ENCODE data around the gene MAGEH1. TPM values are rescaled to one million over a fixed set of nuclear protein-coding genes. Genes with fewer than 3 reads are reported as not detected.

The MAGEH1 gene
- total RNA-seq, 6 experiments from 2014 or later: 5.8 to 16.9 (median 7.9) TPM

- H3K4me3 ChIP-seq: no peak overlapping the region
- no peaks in the 10 kb centered on the region for H3K36me3 ChIP-seq
- H3K27ac ChIP-seq: no peak overlapping the region
- H3K4me1 ChIP-seq: no peaks in the 10 kb centered on the region
- whole genome bisulfite sequencing (ENCODE audit: insufficient coverage, low coverage, low lambda C conversion rate, missing lambda C conversion rate): 33% methylated on average over 3 of the region's 3 CpGs
- intact Hi-C loops (cut with DNase I): no loop called here
- TF ChIP-seq POLR2A (IDR thresholded peaks at IDR 0.05) (no peak), CTCF (IDR thresholded peaks at IDR 0.05) (no peak)
- no peak for ATAC-seq
- DNase-seq: no peak
- no peaks in the 10 kb centered on the region for H3K9me3 ChIP-seq
- H3K27me3 ChIP-seq: no peaks in the 10 kb centered on the region
Observed at GRCh38 chrX:55480390-55481062, 28.6 kb downstream of the MAGEH1 start.

- ATAC-seq: no peak
- no peak overlapping the region for H3K27ac ChIP-seq
- no peaks in the 10 kb centered on the region for H3K27me3 ChIP-seq
- no peaks in the 10 kb centered on the region for H3K36me3 ChIP-seq
- H3K9me3 ChIP-seq: no peaks in the 10 kb centered on the region
- intact Hi-C loops (cut with DNase I): no loop called here
- H3K4me3 ChIP-seq: no peak overlapping the region
- TF ChIP-seq CTCF (IDR thresholded peaks at IDR 0.05) (no peak), POLR2A (IDR thresholded peaks at IDR 0.05) (no peak)
- no peak for DNase-seq
- no peaks in the 10 kb centered on the region for H3K4me1 ChIP-seq
Observed at GRCh38 chrX:55484948-55485347, 33.0 kb downstream of the MAGEH1 start.

GRCh38 chrX:55486736-55487135, 34.8 kb downstream of the MAGEH1 start:
- Histone ChIP-seq H3K36me3 (no peaks in the 10 kb centered on the region), H3K4me1 (no peaks in the 10 kb centered on the region), H3K27me3 (no peaks in the 10 kb centered on the region), H3K27ac (no peak overlapping the region), H3K9me3 (no peaks in the 10 kb centered on the region), H3K4me3 (no peak overlapping the region)
- DNase-seq (no peak), ATAC-seq (no peak)
- intact Hi-C loops (cut with DNase I): no loop called here
- WGBS (ENCODE audit: insufficient coverage, low coverage, low lambda C conversion rate, missing lambda C conversion rate): 61% methylated on average over 3 of the region's 3 CpGs
- TF ChIP-seq CTCF (IDR thresholded peaks at IDR 0.05): no peak
- TF ChIP-seq POLR2A (IDR thresholded peaks at IDR 0.05): no peak

- Histone ChIP-seq H3K4me3 (no peak overlapping the region), H3K36me3 (no peaks in the 10 kb centered on the region), H3K4me1 (no peaks in the 10 kb centered on the region), H3K27me3 (no peaks in the 10 kb centered on the region), H3K9me3 (no peaks in the 10 kb centered on the region), H3K27ac (no peak overlapping the region)
- TF ChIP-seq CTCF (IDR thresholded peaks at IDR 0.05): no peak
- no peak for TF ChIP-seq POLR2A (IDR thresholded peaks at IDR 0.05)
- DNase-seq (no peak), ATAC-seq (no peak)
- intact Hi-C loops (cut with DNase I): no loop called here
- WGBS (ENCODE audit: insufficient coverage, low coverage, low lambda C conversion rate, missing lambda C conversion rate): 63% methylated on average over 1 of the region's 2 CpGs
Observed at GRCh38 chrX:55487143-55487542, 35.2 kb downstream of the MAGEH1 start.
